DLD1 (cell line): ENCODE measurements around the gene MITD1.
"Not testable (repeated sequence)": the region's sequence is repeated elsewhere in the genome, so short reads cannot be mapped to it uniquely, and the experiment has no call there.

ENCODE experiments used
- in situ Hi-C: cut with HindIII; loops from 2 replicates; pipeline ENCODE4 v1.10.0; 2017; ENCODE audit warnings: low sequenced_read_pairs

Gene MITD1

DNA sequence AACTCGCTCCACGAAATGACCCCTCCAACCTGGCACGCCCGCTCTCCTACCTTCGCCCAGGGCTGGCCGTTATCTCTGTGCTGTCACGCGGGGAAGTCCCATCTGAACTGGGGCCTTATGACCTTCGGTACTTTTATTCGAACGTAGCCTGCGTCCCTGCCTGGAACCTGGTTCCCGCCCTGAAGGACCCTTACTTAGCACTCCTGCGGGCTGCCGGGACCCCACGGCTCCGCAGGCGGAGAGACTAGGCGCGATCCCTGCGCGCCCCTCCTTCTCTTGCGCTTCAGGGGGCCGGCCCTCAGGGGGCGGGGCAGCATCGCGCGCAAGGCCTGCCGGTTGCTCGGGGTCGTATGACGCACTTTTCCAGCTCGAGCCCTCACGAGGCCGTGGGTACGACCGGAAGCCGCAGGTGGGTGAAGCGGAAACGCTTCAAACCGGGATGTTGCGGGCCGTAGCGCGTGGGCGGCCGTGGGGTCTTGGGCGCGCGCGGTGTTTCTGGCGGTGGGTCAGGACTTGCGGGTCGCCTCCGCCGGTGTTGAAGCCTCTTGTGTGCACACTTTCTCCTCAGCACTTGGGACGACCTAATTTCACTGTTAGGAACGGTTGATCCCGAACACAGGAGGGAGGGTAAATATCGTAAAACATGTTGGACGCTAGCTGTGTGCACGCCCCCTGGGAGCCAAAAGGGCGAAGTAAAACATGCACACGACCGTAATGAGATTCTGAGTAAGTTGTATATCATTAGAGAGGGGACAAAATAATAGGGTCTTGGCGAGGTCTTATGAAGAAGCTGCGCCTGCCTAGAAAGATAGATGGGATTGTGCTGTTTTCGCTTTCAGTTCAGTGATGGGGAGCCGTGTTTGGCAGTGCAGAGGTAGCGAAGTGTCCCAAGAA lies 26.0 kb downstream of the MITD1 start, which contains the start of the genes LIPT1 and TSGA10:
TSS of gene LIPT1 (plus strand) at position 325 of the 894 bp plus-strand sequence. CDS start 6,991 bp downstream, outside the sequence.
TSS of gene TSGA10 (minus strand) at position 300 of the 894 bp plus-strand sequence. CDS start 45,503 bp downstream, outside the sequence.
- in situ Hi-C loops, result no loop called here

- in situ Hi-C loops, result no loop called here
Observed at GRCh38 chr2:99153921-99154604, 26.8 kb downstream of the MITD1 start.

DNA sequence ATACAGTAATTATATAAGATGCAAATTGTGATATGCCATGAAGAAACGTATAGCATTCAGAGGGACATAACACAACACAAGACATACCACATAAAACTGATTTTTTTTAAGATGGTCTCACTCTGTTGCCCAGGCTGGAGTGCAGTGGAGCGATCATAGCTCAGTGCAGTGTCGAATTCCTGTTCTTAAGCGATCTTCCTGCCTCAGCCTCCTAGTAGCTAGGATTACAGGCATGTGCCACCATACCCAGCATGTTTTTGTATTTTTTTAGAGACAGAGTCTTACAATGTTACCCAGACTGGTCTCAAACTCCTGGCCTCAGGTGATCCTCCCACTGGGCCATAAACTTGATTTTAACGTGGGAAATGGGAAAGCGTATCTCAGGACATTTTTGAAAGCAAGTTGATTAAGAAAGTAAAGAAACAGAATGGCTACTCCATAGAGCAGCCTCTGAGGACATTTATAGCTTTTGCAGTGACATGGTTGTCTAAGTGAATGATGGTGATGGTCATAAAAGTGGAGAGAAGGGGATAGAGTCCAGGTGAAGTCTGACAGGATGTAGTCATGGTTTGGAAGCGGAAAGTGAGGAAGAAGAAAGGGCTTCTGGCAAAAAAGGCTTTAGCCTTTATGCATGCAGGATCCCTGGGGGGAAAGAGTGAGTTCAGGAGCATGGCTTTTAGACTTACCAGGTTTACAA lies 28.5 kb downstream of the MITD1 start:
- in situ Hi-C loops, result no loop called here

- in situ Hi-C loops, result no loop called here
Observed at GRCh38 chr2:99150706-99151105, 30.2 kb downstream of the MITD1 start.

DNA sequence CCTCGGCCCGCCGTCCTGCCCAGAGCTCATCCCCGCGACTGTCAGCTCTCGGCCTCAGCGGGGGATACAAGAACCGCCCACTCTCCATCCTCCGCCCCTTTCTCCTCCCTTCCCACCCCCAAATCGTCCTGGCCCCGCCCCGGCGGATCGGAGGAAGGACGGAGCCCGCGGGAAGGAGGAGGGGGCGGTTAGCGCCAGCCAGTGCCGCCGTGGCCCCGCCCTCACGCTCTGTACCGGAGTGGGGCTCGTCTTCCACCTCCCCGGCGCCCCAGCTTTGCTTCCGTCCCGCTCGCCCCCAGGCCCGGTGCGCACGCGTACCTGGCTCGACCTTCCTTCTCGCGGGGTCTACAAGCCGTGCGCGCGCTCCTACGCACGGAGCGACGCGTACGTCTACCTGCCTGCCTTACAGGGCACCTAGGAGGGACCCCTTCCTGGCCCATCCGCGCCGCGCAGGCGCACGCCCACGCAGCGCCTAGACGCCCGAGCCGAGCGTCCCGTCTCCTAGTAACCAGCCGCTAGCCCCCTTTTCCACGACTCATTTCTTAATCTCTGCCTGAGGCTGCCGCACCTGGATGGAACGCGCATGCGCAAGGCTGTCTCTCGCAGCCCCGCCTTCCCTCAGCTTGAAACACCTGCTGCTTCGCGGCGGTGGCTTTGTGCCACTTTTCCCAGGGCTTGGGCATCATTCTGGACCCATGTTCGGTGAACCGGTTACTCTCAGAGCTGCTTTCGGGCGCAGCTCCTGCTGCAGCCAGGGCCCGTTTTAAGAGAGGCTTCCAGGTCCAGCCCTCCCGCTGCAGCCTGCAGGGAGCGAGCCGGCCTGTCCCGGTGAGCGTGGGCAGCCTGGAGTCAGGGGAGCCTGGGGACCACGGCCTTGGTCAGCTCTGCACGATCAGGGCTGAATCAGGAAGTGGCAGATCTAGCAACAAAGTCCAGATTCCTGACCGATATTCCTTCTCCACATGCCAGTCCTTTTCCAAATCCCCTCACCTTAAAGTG lies 39.4 kb downstream of the MITD1 start, which contains the start of gene C2orf15:
TSS of gene C2orf15 (plus strand) at position 598 of the 999 bp plus-strand sequence. CDS start 8,852 bp downstream, outside the sequence.
- in situ Hi-C loops, result no loop called here

- in situ Hi-C loops, result no loop called here
Observed at GRCh38 chr2:99140860-99141109, 40.1 kb downstream of the MITD1 start.

DNA sequence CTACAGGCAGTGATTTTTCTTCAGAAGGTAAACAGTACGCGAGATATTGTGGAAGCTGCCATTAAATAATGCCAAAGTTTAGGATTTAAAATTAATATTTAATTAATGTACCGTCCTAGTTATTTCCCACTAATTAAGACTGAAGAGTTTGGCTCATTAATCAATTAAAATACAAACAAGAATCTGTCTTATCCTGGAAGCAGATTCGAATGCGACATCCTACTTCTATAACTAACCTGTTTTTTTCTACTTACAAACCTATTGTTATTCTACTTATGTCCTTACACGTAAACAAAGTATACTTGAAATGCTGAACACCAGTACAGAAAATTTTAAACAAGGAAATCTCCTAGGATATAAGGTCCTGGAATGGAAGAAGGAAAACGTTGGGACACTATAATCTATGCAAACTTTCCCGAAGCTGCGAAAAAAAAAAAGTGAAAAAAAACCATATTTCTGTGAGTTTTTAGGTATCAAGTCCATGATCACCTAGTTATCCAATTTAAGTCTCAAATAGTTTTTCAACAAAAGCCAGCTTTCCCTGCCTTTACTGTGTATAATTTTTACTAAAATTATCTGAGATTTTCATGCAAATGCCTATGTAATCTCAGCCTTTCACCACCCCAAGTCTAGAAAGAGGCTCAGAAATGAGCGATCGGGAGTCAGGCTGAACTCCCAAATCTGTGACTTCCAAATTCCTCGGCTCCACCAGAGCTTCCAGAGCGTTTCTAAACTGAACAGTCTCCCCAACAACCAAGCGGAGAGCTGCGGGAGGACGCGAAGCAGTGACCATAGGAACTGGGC lies 40.6 kb downstream of the MITD1 start:
- in situ Hi-C loops, result no loop called here

- in situ Hi-C loops, result no loop called here
Observed at GRCh38 chr2:99139003-99139402, 41.9 kb downstream of the MITD1 start.

- in situ Hi-C loops, result not testable (repeated sequence)
Observed at GRCh38 chr2:99135044-99135556, 45.8 kb downstream of the MITD1 start.

DNA sequence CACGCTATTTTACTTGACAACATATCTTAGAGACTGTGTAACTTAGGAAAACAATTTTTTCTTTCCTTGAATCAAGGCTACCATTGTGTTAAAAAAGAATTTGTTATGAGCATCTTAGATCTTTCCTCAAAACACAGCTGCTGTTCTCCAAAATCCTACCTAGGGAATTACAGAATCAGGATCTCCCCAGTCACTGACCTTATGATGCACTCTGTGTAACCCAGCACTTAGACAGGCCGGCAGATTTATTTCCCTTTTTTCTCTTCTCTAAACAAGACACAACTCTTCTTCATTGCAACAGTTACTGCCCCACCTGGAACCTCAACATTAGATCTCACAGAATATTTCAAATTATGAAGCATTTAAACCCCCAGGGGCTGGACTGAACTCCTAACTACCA lies 52.9 kb downstream of the MITD1 start:
- in situ Hi-C loops, result no loop called here
